Sigmoid colon (tissue), 7 donors: Measurements from ENCODE around the gene HOXA1. TPM values are rescaled to one million over a fixed set of nuclear protein-coding genes. Genes with fewer than 3 reads are reported as not detected.

Experiments
- DNase-seq: peaks from one replicate; pipeline ENCODE4 v3.0.0-alpha.2; 2019
- H3K27ac ChIP-seq, 4 donors: fragments of 200-600 bp; sonication (generic); one replicate each; pipeline ENCODE4 v1.5.1; 2016 to 2019; ENCODE audit warnings: mild to moderate bottlenecking in 1 of 4
- H3K27me3 ChIP-seq, 3 donors: fragments of 200-600 bp; sonication (generic); one replicate each; pipeline ENCODE4 v1.5.1; 2019; ENCODE audit warnings: mild to moderate bottlenecking in 1 of 3
- H3K36me3 ChIP-seq, 4 donors: fragments of 200-600 bp; sonication (generic); one replicate each; pipeline ENCODE4 v1.5.1; 2016 to 2019
- H3K4me1 ChIP-seq, 4 donors: fragments of 200-600 bp; sonication (generic); one replicate each; pipeline ENCODE4 v1.5.1; 2017 to 2019
- H3K4me3 ChIP-seq, 4 donors: fragments of 200-600 bp; sonication (generic); one replicate each; pipeline ENCODE4 v1.5.1; 2017 to 2019; ENCODE audit warnings: mild to moderate bottlenecking in 2 of 4, moderate library complexity in 1 of 4
- H3K9me3 ChIP-seq, 4 donors: fragments of 200-600 bp in 3 of 4; sonication (generic) in 3 of 4; one replicate each; pipeline versions ENCODE4 v1.5.1 to v1.6.1; 2013 to 2019
- EP300 ChIP-seq, 4 donors: sonication (generic); formaldehyde crosslinking; IDR thresholded peaks; one replicate each; pipeline ENCODE4 v1.6.1; 2017; ENCODE audit warnings: antibody characterized with exemption in 4 of 4
- POLR2A ChIP-seq, 2 donors: fragments of 450-650 bp; IDR thresholded peaks; one replicate each; pipeline ENCODE4 v1.6.1; 2016; ENCODE audit warnings: antibody characterized with exemption in 2 of 2, mild to moderate bottlenecking in 2 of 2, moderate library complexity in 2 of 2
- POLR2AphosphoS5 ChIP-seq, 4 donors: sonication (generic); formaldehyde crosslinking; IDR thresholded peaks; one replicate each; pipeline ENCODE4 v1.6.1; 2017; ENCODE audit warnings: antibody characterized with exemption in 4 of 4
- WGBS, 2 donors: extraction: QIAGEN DNeasy Blood & Tissue Kit; methylation state at CpG; one replicate each; pipeline ENCODE4 v1.1.7; 2013; 5-methylcytosine and 5-hydroxymethylcytosine counted together
- intact Hi-C: fragments of 100-400 bp; cut with DNase I; formaldehyde crosslinking; loops from one replicate; pipeline ENCODE4 v1.15.1; 2023
- polyA plus RNA-seq, 3 donors: library from polyadenylated mRNA; stranded (reverse); fragments of 200-250 nt; gene quantifications; one replicate each; pipeline ENCODE4 v1.2.3, GENCODE V29; 2013
- total RNA-seq, 4 donors: library from RNA; depleted of rRNA; stranded (reverse); fragments of >200 nt; gene quantifications; one replicate each; pipeline ENCODE4 v1.1.0, GENCODE V29; 2016
- TF ChIP-seq, protein P1 (sequence below), 4 experiments: fragments of 450-650 bp in 3 of 4; fragments of 200-600 bp in 1 of 4; IDR thresholded peaks; one replicate each; pipeline ENCODE4 v1.5.1; 2016 to 2019; ENCODE audit warnings: antibody characterized with exemption in 4 of 4, mild to moderate bottlenecking in 3 of 4, moderate library complexity in 2 of 4
- donor health status: healthy with polysubstance abuse.
- donor health status: Bipolar disorder and iron deficiency.
- donor health status: healthy.

Gene HOXA1
- total and polyA plus RNA-seq, 7 donors: 0.14 to 2.4 (median 1.1) TPM

- intact Hi-C loops: no loop called here
- TF ChIP-seq EP300 (IDR thresholded peaks at IDR 0.05) (no peak), POLR2A (IDR thresholded peaks at IDR 0.05) (no peak), POLR2AphosphoS5 (IDR thresholded peaks at IDR 0.05) (no peak)
- TF ChIP-seq, protein P1, sequence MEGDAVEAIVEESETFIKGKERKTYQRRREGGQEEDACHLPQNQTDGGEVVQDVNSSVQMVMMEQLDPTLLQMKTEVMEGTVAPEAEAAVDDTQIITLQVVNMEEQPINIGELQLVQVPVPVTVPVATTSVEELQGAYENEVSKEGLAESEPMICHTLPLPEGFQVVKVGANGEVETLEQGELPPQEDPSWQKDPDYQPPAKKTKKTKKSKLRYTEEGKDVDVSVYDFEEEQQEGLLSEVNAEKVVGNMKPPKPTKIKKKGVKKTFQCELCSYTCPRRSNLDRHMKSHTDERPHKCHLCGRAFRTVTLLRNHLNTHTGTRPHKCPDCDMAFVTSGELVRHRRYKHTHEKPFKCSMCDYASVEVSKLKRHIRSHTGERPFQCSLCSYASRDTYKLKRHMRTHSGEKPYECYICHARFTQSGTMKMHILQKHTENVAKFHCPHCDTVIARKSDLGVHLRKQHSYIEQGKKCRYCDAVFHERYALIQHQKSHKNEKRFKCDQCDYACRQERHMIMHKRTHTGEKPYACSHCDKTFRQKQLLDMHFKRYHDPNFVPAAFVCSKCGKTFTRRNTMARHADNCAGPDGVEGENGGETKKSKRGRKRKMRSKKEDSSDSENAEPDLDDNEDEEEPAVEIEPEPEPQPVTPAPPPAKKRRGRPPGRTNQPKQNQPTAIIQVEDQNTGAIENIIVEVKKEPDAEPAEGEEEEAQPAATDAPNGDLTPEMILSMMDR (IDR thresholded peaks at IDR 0.05): no peak
- no peaks in the 10 kb centered on the region for H3K9me3 ChIP-seq
- H3K36me3 ChIP-seq: peaks cover 0 to 6% (median 2%) of the 10 kb centered on the region in 4 donors
- no peaks in the 10 kb centered on the region for H3K27me3 ChIP-seq
- peak overlapping the region; percentile 72 to 99 (median 92) for H3K27ac ChIP-seq
- DNase-seq: no peak
- H3K4me1 ChIP-seq: peaks cover 0 to 66% (median 49%) of the 10 kb centered on the region in 4 donors
- H3K4me3 ChIP-seq: peak overlapping the region in 2 of 4 donors; percentile 4 to 14
- WGBS, 2 donors: 20 to 66% methylated on average over 7 of the region's 7 CpGs
Observed at GRCh38 chr7:27121684-27122076, 25.9 kb upstream of the HOXA1 start.

GRCh38 chr7:27119412-27119911 lies 23.7 kb upstream of the HOXA1 start:
- no peak overlapping the region for H3K4me3 ChIP-seq
- DNase-seq: no peak
- peaks cover 0 to 71% (median 58%) of the 10 kb centered on the region in 4 donors for H3K4me1 ChIP-seq
- 14 to 37% methylated on average over 1 of the region's 1 CpG for WGBS, 2 donors
- TF ChIP-seq EP300 (IDR thresholded peaks at IDR 0.05) (no peak), POLR2AphosphoS5 (IDR thresholded peaks at IDR 0.05) (no peak), POLR2A (IDR thresholded peaks at IDR 0.05) (no peak)
- TF ChIP-seq, protein P1 (IDR thresholded peaks at IDR 0.05): no peak
- H3K27me3 ChIP-seq: no peaks in the 10 kb centered on the region
- H3K9me3 ChIP-seq: no peaks in the 10 kb centered on the region
- peak overlapping the region; percentile 93 to 99 (median 94) for H3K27ac ChIP-seq
- intact Hi-C loops: no loop called here
- H3K36me3 ChIP-seq: peaks cover 0 to 6% (median 2%) of the 10 kb centered on the region in 4 donors

GRCh38 chr7:27118580-27118979 lies 22.8 kb upstream of the HOXA1 start:
- H3K9me3 ChIP-seq: no peaks in the 10 kb centered on the region
- intact Hi-C loops: no loop called here
- peak overlapping the region; percentile 93 to 99 (median 94) for H3K27ac ChIP-seq
- peaks cover 0 to 71% (median 56%) of the 10 kb centered on the region in 4 donors for H3K4me1 ChIP-seq
- TF ChIP-seq POLR2AphosphoS5 (IDR thresholded peaks at IDR 0.05) (no peak), EP300 (IDR thresholded peaks at IDR 0.05) (no peak), POLR2A (IDR thresholded peaks at IDR 0.05) (no peak)
- TF ChIP-seq, protein P1 (IDR thresholded peaks at IDR 0.05): no peak
- no peaks in the 10 kb centered on the region for H3K27me3 ChIP-seq
- H3K4me3 ChIP-seq: peak overlapping the region in 1 of 4 donors; percentile 60
- peaks cover 0 to 6% (median 2%) of the 10 kb centered on the region in 4 donors for H3K36me3 ChIP-seq
- 16 to 56% methylated on average over 3 of the region's 3 CpGs for WGBS, 2 donors
- DNase-seq: no peak

- intact Hi-C loops: no loop called here
- Histone ChIP-seq H3K9me3 (no peaks in the 10 kb centered on the region), H3K36me3 (peaks cover 0 to 6% (median 2%) of the 10 kb centered on the region in 4 donors), H3K27me3 (no peaks in the 10 kb centered on the region), H3K27ac (peak overlapping the region; percentile 93 to 99 (median 94)), H3K4me1 (peaks cover 0 to 71% (median 58%) of the 10 kb centered on the region in 4 donors), H3K4me3 (peak overlapping the region; percentile 11 to 60 (median 47))
- WGBS, 2 donors: 15 to 57% methylated on average over 19 of the region's 19 CpGs
- peak in 1 of 2 donors; percentile 9 for TF ChIP-seq POLR2A (IDR thresholded peaks at IDR 0.05)
- no peak for TF ChIP-seq EP300 (IDR thresholded peaks at IDR 0.05)
- TF ChIP-seq POLR2AphosphoS5 (IDR thresholded peaks at IDR 0.05): peak in 2 of 4 donors; percentile 22 to 31
- DNase-seq: peak; percentile 64
Observed at GRCh38 chr7:27117887-27118491, 22.2 kb upstream of the HOXA1 start.
